ENCODE results near the gene KAZALD1. TPM values are rescaled to one million over a fixed set of nuclear protein-coding genes. Genes with fewer than 3 reads are reported as not detected.
A peak's percentile ranks its signal among the peaks of the same experiment; 100 is the strongest.

KAZALD1 gene
- total and polyA plus RNA-seq, 9 donors: 22.3 to 63.9 (median 37.7) TPM

DNA sequence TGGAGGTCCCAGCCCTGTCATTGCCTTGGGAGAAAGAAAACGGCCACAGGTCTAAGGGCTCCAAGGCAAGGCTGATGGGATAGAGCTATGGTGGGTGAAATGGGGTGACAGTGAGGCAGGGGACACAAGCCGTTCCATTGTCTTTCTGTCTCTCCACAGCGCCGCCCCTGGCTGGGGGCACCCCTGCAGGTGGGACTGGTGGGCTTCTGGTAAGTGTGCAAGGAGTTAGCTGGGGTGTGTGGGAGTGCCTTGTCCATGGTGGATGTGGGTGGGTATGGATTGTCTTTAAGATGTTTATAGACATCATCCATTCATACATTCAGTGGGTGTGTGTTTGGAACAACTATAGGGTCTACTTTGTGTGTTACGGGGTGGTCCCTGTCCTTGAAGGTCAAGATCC is 23.3 kb upstream of the KAZALD1 start:
- H3K27me3 ChIP-seq (ENCODE audit: control insufficient read depth, insufficient read depth, low read length): no peaks in the 10 kb centered on the region
- H3K4me3 ChIP-seq (ENCODE audit: low read length): no peak overlapping the region
- 29% methylated on average over 4 of the region's 5 CpGs for WGBS (ENCODE audit: insufficient coverage)
- H3K27ac ChIP-seq (ENCODE audit: low read length): no peak overlapping the region
- H3K4me1 ChIP-seq (ENCODE audit: control insufficient read depth, insufficient read depth, low read length): peaks cover 23% of the 10 kb centered on the region
- H3K9me3 ChIP-seq (replicated peaks; ENCODE audit: control insufficient read depth, low read depth, low read length): no peaks in the 10 kb centered on the region
- no peak for DNase-seq
- peaks cover 49% of the 10 kb centered on the region for H3K36me3 ChIP-seq (ENCODE audit: control insufficient read depth, insufficient read depth, low read length)

GRCh38 chr10:101040061-101040460 is 21.7 kb upstream of the KAZALD1 start:
- no peak for DNase-seq
- H3K36me3 ChIP-seq (ENCODE audit: control insufficient read depth, insufficient read depth, low read length): peaks cover 46% of the 10 kb centered on the region
- no peaks in the 10 kb centered on the region for H3K9me3 ChIP-seq (replicated peaks; ENCODE audit: control insufficient read depth, low read depth, low read length)
- 86% methylated on average over 1 of the region's 3 CpGs for WGBS (ENCODE audit: insufficient coverage)
- H3K4me3 ChIP-seq (ENCODE audit: low read length): no peak overlapping the region
- H3K27me3 ChIP-seq (ENCODE audit: control insufficient read depth, insufficient read depth, low read length): peaks cover 2% of the 10 kb centered on the region
- H3K27ac ChIP-seq (ENCODE audit: low read length): no peak overlapping the region
- H3K4me1 ChIP-seq (ENCODE audit: control insufficient read depth, insufficient read depth, low read length): peaks cover 24% of the 10 kb centered on the region

GRCh38 chr10:101040851-101041250 is 20.9 kb upstream of the KAZALD1 start:
- H3K27me3 ChIP-seq (ENCODE audit: control insufficient read depth, insufficient read depth, low read length): peaks cover 8% of the 10 kb centered on the region
- DNase-seq: no peak
- H3K4me3 ChIP-seq (ENCODE audit: low read length): no peak overlapping the region
- 0% methylated on average over 1 of the region's 2 CpGs for WGBS (ENCODE audit: insufficient coverage)
- no peak overlapping the region for H3K27ac ChIP-seq (ENCODE audit: low read length)
- H3K9me3 ChIP-seq (replicated peaks; ENCODE audit: control insufficient read depth, low read depth, low read length): no peaks in the 10 kb centered on the region
- peaks cover 24% of the 10 kb centered on the region for H3K4me1 ChIP-seq (ENCODE audit: control insufficient read depth, insufficient read depth, low read length)
- peaks cover 38% of the 10 kb centered on the region for H3K36me3 ChIP-seq (ENCODE audit: control insufficient read depth, insufficient read depth, low read length)

DNA sequence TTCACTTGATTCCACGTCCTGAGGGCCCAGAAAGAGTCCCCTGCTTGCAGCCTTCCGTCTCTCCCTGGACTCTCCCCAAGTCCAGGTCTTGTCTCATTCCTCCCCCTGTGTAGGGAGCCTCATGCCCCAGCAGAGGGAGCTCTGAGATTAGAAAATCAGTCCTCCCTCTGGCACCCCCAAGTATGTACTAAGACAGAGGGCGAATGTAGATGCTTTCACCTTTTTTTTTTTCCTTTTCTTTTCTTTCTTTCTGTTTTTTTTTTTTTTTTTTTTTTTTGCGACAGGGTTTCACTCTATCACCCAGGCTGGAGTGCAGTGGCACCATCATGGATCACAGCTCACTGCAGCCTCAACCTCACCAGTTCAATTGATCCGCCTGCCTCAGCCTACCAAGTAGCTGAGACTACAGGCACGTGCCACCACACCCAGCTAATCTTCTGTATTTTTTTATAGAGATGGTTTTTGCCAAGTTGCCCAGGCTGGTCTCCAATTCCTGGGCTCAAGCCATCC is 20.5 kb upstream of the KAZALD1 start:
- peak; percentile 95 for DNase-seq
- H3K9me3 ChIP-seq (replicated peaks; ENCODE audit: control insufficient read depth, low read depth, low read length): no peaks in the 10 kb centered on the region
- peaks cover 24% of the 10 kb centered on the region for H3K4me1 ChIP-seq (ENCODE audit: control insufficient read depth, insufficient read depth, low read length)
- peak overlapping the region; percentile 20 for H3K27ac ChIP-seq (ENCODE audit: low read length)
- no peak overlapping the region for H3K4me3 ChIP-seq (ENCODE audit: low read length)
- H3K36me3 ChIP-seq (ENCODE audit: control insufficient read depth, insufficient read depth, low read length): peaks cover 34% of the 10 kb centered on the region
- 33% methylated on average over 3 of the region's 6 CpGs for WGBS (ENCODE audit: insufficient coverage)
- peaks cover 13% of the 10 kb centered on the region for H3K27me3 ChIP-seq (ENCODE audit: control insufficient read depth, insufficient read depth, low read length)

GRCh38 chr10:101042118-101042517 is 19.7 kb upstream of the KAZALD1 start:
- peak overlapping the region; percentile 69 for H3K4me3 ChIP-seq (ENCODE audit: low read length)
- peaks cover 21% of the 10 kb centered on the region for H3K27me3 ChIP-seq (ENCODE audit: control insufficient read depth, insufficient read depth, low read length)
- peaks cover 26% of the 10 kb centered on the region for H3K36me3 ChIP-seq (ENCODE audit: control insufficient read depth, insufficient read depth, low read length)
- peak overlapping the region; percentile 95 for H3K27ac ChIP-seq (ENCODE audit: low read length)
- peaks cover 28% of the 10 kb centered on the region for H3K4me1 ChIP-seq (ENCODE audit: control insufficient read depth, insufficient read depth, low read length)
- 61% methylated on average over 3 of the region's 4 CpGs for WGBS (ENCODE audit: insufficient coverage)
- no peak for DNase-seq
- H3K9me3 ChIP-seq (replicated peaks; ENCODE audit: control insufficient read depth, low read depth, low read length): no peaks in the 10 kb centered on the region

DNA sequence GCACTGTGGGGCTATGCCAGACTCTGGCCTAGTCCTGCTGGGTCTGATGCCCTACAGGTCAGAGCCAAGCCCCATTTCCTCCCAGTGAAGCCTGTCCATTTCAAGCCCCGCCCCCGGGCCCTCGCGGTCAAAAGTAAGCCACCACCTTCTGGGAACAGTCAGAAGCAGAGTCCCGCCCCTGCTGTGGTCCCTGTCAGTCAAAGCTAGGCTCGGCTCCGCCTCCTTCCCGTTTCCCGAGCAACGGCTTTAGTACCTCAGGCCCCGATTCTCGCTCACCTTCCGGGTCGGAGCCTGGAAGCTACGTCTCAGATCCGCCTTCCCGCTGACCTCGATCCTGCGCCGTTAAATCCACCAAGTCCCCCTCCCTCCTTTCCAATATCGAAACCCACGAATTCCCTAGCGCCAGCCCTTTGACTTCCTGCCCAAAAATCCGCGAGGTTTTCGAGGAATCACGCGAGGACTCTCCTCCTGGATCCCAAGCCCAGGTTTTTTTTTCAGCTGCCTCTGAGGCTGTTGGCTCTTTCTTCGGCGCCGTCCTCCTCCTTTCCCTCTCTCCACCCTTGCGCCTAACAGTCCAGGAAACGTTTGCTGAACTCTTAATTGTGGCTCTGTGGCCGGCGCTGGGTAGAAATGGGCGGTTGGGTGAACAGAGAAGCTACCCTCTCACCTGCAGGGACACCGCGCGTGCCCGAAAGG is 19.0 kb upstream of the KAZALD1 start:
- under 1% methylated on average over 28 of the region's 40 CpGs for WGBS (ENCODE audit: insufficient coverage)
- peak overlapping the region; percentile 95 for H3K27ac ChIP-seq (ENCODE audit: low read length)
- peaks cover 28% of the 10 kb centered on the region for H3K27me3 ChIP-seq (ENCODE audit: control insufficient read depth, insufficient read depth, low read length)
- peak; percentile 98 for DNase-seq
- peaks cover 19% of the 10 kb centered on the region for H3K36me3 ChIP-seq (ENCODE audit: control insufficient read depth, insufficient read depth, low read length)
- H3K4me3 ChIP-seq (ENCODE audit: low read length): peak overlapping the region; percentile 69
- peaks cover 33% of the 10 kb centered on the region for H3K4me1 ChIP-seq (ENCODE audit: control insufficient read depth, insufficient read depth, low read length)
- no peaks in the 10 kb centered on the region for H3K9me3 ChIP-seq (replicated peaks; ENCODE audit: control insufficient read depth, low read depth, low read length)

GRCh38 chr10:101043363-101043707 is 18.5 kb upstream of the KAZALD1 start:
- H3K27me3 ChIP-seq (ENCODE audit: control insufficient read depth, insufficient read depth, low read length): peaks cover 33% of the 10 kb centered on the region
- WGBS (ENCODE audit: insufficient coverage): 23% methylated on average over 1 of the region's 2 CpGs
- H3K4me3 ChIP-seq (ENCODE audit: low read length): peak overlapping the region; percentile 69

GRCh38 chr10:101044117-101044516 is 17.7 kb upstream of the KAZALD1 start:
- no peak for DNase-seq
- Histone ChIP-seq H3K27ac (ENCODE audit: low read length) (no peak overlapping the region), H3K9me3 (replicated peaks; ENCODE audit: control insufficient read depth, low read depth, low read length) (no peaks in the 10 kb centered on the region), H3K4me3 (ENCODE audit: low read length) (no peak overlapping the region), H3K27me3 (ENCODE audit: control insufficient read depth, insufficient read depth, low read length) (peaks cover 41% of the 10 kb centered on the region), H3K4me1 (ENCODE audit: control insufficient read depth, insufficient read depth, low read length) (peaks cover 33% of the 10 kb centered on the region), H3K36me3 (ENCODE audit: control insufficient read depth, insufficient read depth, low read length) (peaks cover 6% of the 10 kb centered on the region)
- 71% methylated on average over 1 of the region's 2 CpGs for WGBS (ENCODE audit: insufficient coverage)

More at GRCh38 chr10:101043363-101043707, 18.5 kb upstream of the KAZALD1 start:
- H3K9me3 ChIP-seq (replicated peaks; ENCODE audit: control insufficient read depth, low read depth, low read length): no peaks in the 10 kb centered on the region
- DNase-seq: no peak
- H3K27ac ChIP-seq (ENCODE audit: low read length): peak overlapping the region; percentile 95
- peaks cover 33% of the 10 kb centered on the region for H3K4me1 ChIP-seq (ENCODE audit: control insufficient read depth, insufficient read depth, low read length)
- H3K36me3 ChIP-seq (ENCODE audit: control insufficient read depth, insufficient read depth, low read length): peaks cover 13% of the 10 kb centered on the region

DNA sequence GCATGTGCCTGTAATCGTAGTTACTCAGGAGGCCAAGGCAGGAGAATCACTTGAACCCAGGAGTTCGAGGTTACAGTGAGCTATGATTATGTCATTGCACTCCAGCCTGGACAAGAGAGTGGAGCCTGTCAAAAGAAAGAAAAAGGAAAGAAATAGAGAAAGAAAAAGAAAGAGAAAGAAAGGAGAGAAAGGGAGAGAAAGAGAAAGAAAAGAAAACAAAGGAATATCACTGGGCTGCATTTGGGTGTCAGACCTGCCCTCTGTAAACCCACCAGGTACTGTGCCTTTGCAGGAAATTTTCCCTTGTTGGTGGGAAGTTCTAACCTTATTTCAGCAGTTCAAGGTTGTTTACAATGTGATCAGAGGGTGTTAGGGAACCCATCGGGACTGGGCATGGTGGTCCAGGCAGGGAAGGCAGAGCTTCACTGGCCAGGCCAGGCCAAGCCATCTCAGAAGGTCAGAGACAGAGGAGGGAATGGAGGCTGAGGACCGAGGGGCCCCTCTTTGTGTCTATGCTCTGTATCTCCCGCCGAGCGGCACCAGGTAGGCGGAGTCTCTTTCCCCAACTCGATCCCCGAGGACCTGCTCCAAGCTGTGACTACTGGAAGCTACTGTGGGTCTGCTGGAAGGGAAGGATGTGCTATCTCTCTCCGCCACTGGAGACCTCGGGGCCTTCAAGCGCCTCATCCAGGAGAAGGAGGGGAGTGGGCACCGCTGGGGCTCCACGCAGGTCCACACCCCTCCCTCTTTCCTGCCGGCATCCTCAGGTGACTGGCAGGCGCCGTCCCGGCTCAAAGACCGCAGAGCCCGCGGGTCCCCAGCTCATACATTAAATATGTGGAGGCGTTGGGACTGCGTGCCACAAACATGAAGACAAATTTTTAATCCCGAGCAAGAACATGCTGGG is 15.2 kb upstream of the KAZALD1 start:
- 19% methylated on average over 20 of the region's 25 CpGs for WGBS (ENCODE audit: insufficient coverage)
- Histone ChIP-seq H3K27me3 (ENCODE audit: control insufficient read depth, insufficient read depth, low read length) (peaks cover 64% of the 10 kb centered on the region), H3K27ac (ENCODE audit: low read length) (no peak overlapping the region)

DNA sequence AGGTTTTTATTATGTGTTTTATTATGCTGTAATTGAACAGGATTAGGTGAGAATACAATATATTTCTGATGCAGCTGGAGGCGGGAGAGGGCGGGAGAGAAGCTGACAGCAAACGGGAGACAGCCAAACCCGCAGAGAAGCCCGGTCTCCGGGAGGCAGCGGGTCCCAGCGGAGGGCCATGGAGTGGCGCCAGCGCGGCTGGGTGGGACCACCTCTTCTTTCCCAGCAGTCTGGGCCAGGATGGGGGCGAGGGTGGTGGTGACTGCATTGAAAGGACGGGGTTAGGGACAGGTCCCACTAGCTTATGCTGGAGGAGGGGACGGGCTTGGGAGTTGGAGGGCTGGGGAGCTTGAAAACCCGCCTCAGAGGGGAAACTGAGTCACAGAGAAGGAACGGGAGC is 14.5 kb upstream of the KAZALD1 start:
- peaks cover 27% of the 10 kb centered on the region for H3K4me1 ChIP-seq (ENCODE audit: control insufficient read depth, insufficient read depth, low read length)
- H3K9me3 ChIP-seq (replicated peaks; ENCODE audit: control insufficient read depth, low read depth, low read length): no peaks in the 10 kb centered on the region
- H3K27ac ChIP-seq (ENCODE audit: low read length): no peak overlapping the region
- 12% methylated on average over 13 of the region's 16 CpGs for WGBS (ENCODE audit: insufficient coverage)
- no peak overlapping the region for H3K4me3 ChIP-seq (ENCODE audit: low read length)
- DNase-seq: no peak
- peaks cover 64% of the 10 kb centered on the region for H3K27me3 ChIP-seq (ENCODE audit: control insufficient read depth, insufficient read depth, low read length)
- no peaks in the 10 kb centered on the region for H3K36me3 ChIP-seq (ENCODE audit: control insufficient read depth, insufficient read depth, low read length)

More for the DNA sequence above, 15.2 kb upstream of the KAZALD1 start:
- H3K9me3 ChIP-seq (replicated peaks; ENCODE audit: control insufficient read depth, low read depth, low read length): no peaks in the 10 kb centered on the region
- no peak overlapping the region for H3K4me3 ChIP-seq (ENCODE audit: low read length)
- no peak for DNase-seq
- H3K4me1 ChIP-seq (ENCODE audit: control insufficient read depth, insufficient read depth, low read length): peaks cover 34% of the 10 kb centered on the region
- H3K36me3 ChIP-seq (ENCODE audit: control insufficient read depth, insufficient read depth, low read length): no peaks in the 10 kb centered on the region
